ENCODE measurements around the gene ZNF558. TPM values are rescaled to one million over a fixed set of nuclear protein-coding genes. Genes with fewer than 3 reads are reported as not detected.

The ZNF558 gene
- 12.8 and 20.3 TPM in 2 replicates for total RNA-seq

DNA sequence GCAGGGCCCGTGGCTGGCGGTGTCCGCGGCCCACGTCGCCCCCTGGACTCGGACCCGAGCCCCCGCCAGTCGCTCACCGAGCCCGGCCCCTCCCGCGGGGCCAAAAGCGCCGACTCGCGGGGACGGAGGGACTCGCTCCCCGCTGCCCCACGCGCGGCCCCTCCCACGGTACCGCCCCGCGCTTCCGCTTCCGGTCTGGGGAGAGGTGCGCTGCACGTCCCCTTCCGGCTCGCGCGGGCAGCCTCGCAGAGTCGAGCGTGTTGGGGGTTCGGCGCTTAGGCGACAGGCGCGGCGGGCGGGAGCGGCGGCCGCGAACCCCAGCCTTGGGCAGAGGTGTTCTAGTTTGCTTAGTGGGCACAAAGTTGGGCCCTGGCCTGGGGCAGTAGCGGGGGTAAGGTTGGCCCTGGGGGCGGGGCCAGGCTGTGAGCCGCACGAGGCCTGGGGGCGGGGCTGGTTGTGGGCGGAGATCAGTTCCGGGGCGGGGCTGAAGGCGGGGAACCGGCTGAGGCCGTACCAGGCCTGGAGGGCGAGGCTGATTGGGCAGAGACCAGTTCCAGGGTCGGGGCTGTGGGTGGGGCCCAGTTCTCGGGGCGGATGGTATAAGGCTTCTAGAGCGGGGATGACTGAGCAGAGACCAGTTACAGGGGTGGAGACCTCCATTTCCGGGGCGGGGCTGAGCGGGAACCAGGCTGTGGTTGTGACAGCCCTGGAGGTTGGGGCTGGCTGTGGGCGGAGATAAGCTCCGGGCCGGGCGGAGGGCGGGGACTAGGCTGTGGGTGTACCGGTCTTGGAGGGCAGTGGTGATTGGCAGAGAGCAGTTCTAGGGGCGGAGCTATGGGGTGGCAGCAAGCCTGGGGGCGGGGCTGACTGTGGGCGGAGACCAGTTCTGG lies at the start of gene ZNF558, which contains the start of gene MBD3L1:
ZNF558 (minus strand) TSS at position 173 of the 890 bp plus-strand sequence. CDS start 9,645 bp downstream, outside the sequence.
MBD3L1 (plus strand) TSS at position 246 of the 890 bp plus-strand sequence. CDS start 10,302 bp downstream, outside the sequence.

Other genes with a start within 250 kb of the ZNF558 start
- gene ADAMTS10, start 221.6 kb downstream of the ZNF558 start, total RNA-seq, result not detected in 2 replicates
- gene NFILZ, start 201.7 kb downstream of the ZNF558 start, total RNA-seq, result not detected in 2 replicates
- not detected in 2 replicates for gene ACTL9, start 133.5 kb downstream of the ZNF558 start, total RNA-seq
- gene OR2Z1, start 110.7 kb downstream of the ZNF558 start, total RNA-seq, result not detected in 2 replicates
- not detected in 2 replicates for gene MBD3L1, start 73 bp upstream of the ZNF558 start, total RNA-seq
- gene MUC16, start 178.1 kb upstream of the ZNF558 start, total RNA-seq, result not detected in 2 replicates

Measured in hair follicular keratinocyte (primary cell).